Psoas muscle (tissue), 8 donors: ENCODE data around the gene OR11H6. TPM values are rescaled to one million over a fixed set of nuclear protein-coding genes. Genes with fewer than 3 reads are reported as not detected.
"Not testable (repeated sequence)": the region's sequence is repeated elsewhere in the genome, so short reads cannot be mapped to it uniquely, and the experiment has no call there.

Experiments
- ATAC-seq, 4 donors: fragments of 200-7000 bp; cut with Tn5 transposase; one replicate each; pipeline ENCODE4 v1.9.1; 2020; ENCODE audit warnings: moderate library complexity in 3 of 4, mild to moderate bottlenecking in 2 of 4
- DNase-seq, 2 donors: peaks; one replicate each; pipeline ENCODE4 v3.0.0-alpha.2; 2020
- H3K27ac ChIP-seq: fragments of 200-600 bp; one replicate; pipeline ENCODE4 v1.8.0; 2022
- H3K27me3 ChIP-seq, 3 donors: fragments of 200-600 bp in 1 of 3; one replicate each; pipeline versions ENCODE4 v1.6.1 to v1.8.0; 2013 to 2022; ENCODE audit warnings: low read length in 2 of 3, mild to moderate bottlenecking in 2 of 3, moderate library complexity in 1 of 3; ENCODE audit not compliant: insufficient read depth in 3 of 3
- H3K36me3 ChIP-seq, 2 donors: fragments of 200-600 bp in 1 of 2; one replicate each; pipeline versions ENCODE4 v1.6.1 to v1.8.0; 2013 to 2022; ENCODE audit warnings: low read depth in 1 of 2, mild to moderate bottlenecking in 1 of 2, moderate library complexity in 1 of 2; ENCODE audit not compliant: insufficient read depth in 1 of 2
- H3K4me1 ChIP-seq: fragments of 200-600 bp; one replicate; pipeline ENCODE4 v1.8.0; 2022
- H3K4me3 ChIP-seq: fragments of 200-600 bp; one replicate; pipeline ENCODE4 v1.8.0; 2022; ENCODE audit warnings: mild to moderate bottlenecking
- H3K9me3 ChIP-seq: fragments of 200-600 bp; one replicate; pipeline ENCODE4 v1.8.0; 2022
- CTCF ChIP-seq: fragments of 200-600 bp; IDR thresholded peaks from one replicate; pipeline ENCODE4 v1.8.0; 2022; ENCODE audit warnings: antibody characterized with exemption
- WGBS, 3 donors: extraction: QIAGEN DNeasy Blood & Tissue Kit; methylation state at CpG; one replicate each; pipeline versions ENCODE4 v1.1.6 to v1.1.7; 2013; 5-methylcytosine and 5-hydroxymethylcytosine counted together
- intact Hi-C, 2 donors: fragments of 100-400 bp; cut with DNase I; formaldehyde crosslinking; loops; one replicate each; pipeline versions ENCODE4 v1.11.0 to v1.14.2; 2022
- polyA plus RNA-seq, 3 donors: library from polyadenylated mRNA; stranded (reverse); fragments of 200-250 nt; gene quantifications; one replicate each; pipeline ENCODE4 v1.2.3, GENCODE V29; 2013
- total RNA-seq, 4 donors: library from RNA; stranded (reverse); fragmentation: NEBNext Ultra II Directional in 2 of 4; extraction: Animal tissue kit (Norgen Biotek cat#: 25700) in 2 of 4; gene quantifications; one replicate each; pipeline versions ENCODE4 v1.2.1 to v1.2.4, GENCODE V29; 2021 to 2023
- donor health status: healthy with polysubstance abuse.
- donor health status: DM: no; HTN: no; CAD: no; lungs with moderate emphysema.
- donor health status: Bipolar disorder and iron deficiency.
- donor health status: healthy.
- donor health status: DM: yes; HTN: yes; CAD: no.
- donor health status: DM: no; HTN: no; CAD: no.
- donor health status: DM: no; HTN: no; CAD: no.
- donor health status: DM: yes; HTN: yes; CAD: no.

OR11H6 gene
- total and polyA plus RNA-seq, 7 donors = not detected

GRCh38 chr14:20204721-20205120, 18.8 kb upstream of the OR11H6 start:
- Histone ChIP-seq H3K4me1 (no peaks in the 10 kb centered on the region), H3K4me3 (no peak overlapping the region), H3K27ac (no peak overlapping the region), H3K9me3 (no peaks in the 10 kb centered on the region), H3K27me3 (no peaks in the 10 kb centered on the region), H3K36me3 (no peaks in the 10 kb centered on the region)
- WGBS, 3 donors = 47 to 55% (median 53%) methylated on average over 3 of the region's 3 CpGs
- ATAC-seq (no peak), DNase-seq (no peak)
- no peak for TF ChIP-seq CTCF
- intact Hi-C loops = no loop called here

GRCh38 chr14:20209595-20209994, 13.9 kb upstream of the OR11H6 start:
- no peaks in the 10 kb centered on the region for H3K36me3 ChIP-seq
- H3K9me3 ChIP-seq = peaks cover 6% of the 10 kb centered on the region
- H3K4me1 ChIP-seq = no peaks in the 10 kb centered on the region
- H3K4me3 ChIP-seq = no peak overlapping the region
- WGBS, 3 donors = 71 to 100% (median 97%) methylated on average over 2 of the region's 2 CpGs
- TF ChIP-seq CTCF = no peak
- ATAC-seq (no peak), DNase-seq (no peak)
- H3K27me3 ChIP-seq = no peaks in the 10 kb centered on the region
- intact Hi-C loops = no loop called here
- no peak overlapping the region for H3K27ac ChIP-seq

- 71 to 88% (median 83%) methylated on average over 8 to 25 of the region's 28 CpGs for WGBS, 3 donors
- H3K4me1 ChIP-seq, intact Hi-C loops, H3K4me3 ChIP-seq, H3K36me3 ChIP-seq, DNase-seq, ATAC-seq, H3K27me3 ChIP-seq, H3K27ac ChIP-seq, H3K9me3 ChIP-seq: not testable (repeated sequence)
These were observed 11.1 kb upstream of the OR11H6 start for GRCh38 chr14:20212406-20212805.

GRCh38 chr14:20215196-20215595, 8.3 kb upstream of the OR11H6 start:
- Histone ChIP-seq H3K27ac (no peak overlapping the region), H3K9me3 (peaks cover 9% of the 10 kb centered on the region), H3K4me3 (no peak overlapping the region), H3K4me1 (no peaks in the 10 kb centered on the region), H3K27me3 (no peaks in the 10 kb centered on the region), H3K36me3 (no peaks in the 10 kb centered on the region)
- DNase-seq = no peak
- no peak for TF ChIP-seq CTCF
- no peak for ATAC-seq
- intact Hi-C loops = no loop called here
- 30 to 85% (median 43%) methylated on average over 2 of the region's 2 CpGs for WGBS, 3 donors

- H3K27me3 ChIP-seq = no peaks in the 10 kb centered on the region
- no peak overlapping the region for H3K4me3 ChIP-seq
- no peaks in the 10 kb centered on the region for H3K4me1 ChIP-seq
- DNase-seq (no peak), ATAC-seq (no peak)
- H3K9me3 ChIP-seq = peaks cover 9% of the 10 kb centered on the region
- TF ChIP-seq CTCF = no peak
- 35 to 41% (median 40%) methylated on average over 4 of the region's 4 CpGs for WGBS, 3 donors
- intact Hi-C loops = no loop called here
- no peak overlapping the region for H3K27ac ChIP-seq
- no peaks in the 10 kb centered on the region for H3K36me3 ChIP-seq
These were observed 4.5 kb upstream of the OR11H6 start for GRCh38 chr14:20219033-20219432.
